ENCODE measurements around the gene LENEP.

DNA sequence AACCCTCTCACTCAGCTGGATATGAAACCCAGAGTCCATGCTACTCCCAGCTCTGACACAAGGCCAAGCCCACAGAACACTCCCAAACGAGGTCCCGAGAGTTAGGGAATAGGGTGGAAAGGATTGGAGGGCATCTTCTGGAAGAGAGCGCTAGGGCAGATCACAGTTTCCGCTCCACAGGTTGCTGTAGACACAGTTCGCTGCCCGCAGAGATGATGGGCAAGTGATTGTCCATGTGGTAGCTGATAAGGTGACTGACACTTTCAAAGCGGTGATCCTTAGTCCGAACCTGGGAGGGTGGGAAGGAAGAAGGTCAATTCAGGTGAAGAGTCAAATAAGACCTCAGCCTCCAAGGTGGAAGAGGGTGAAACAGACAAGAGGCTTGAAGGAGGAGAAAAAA, 29.7 kb upstream of the LENEP start:
- TF ChIP-seq, protein P1, sequence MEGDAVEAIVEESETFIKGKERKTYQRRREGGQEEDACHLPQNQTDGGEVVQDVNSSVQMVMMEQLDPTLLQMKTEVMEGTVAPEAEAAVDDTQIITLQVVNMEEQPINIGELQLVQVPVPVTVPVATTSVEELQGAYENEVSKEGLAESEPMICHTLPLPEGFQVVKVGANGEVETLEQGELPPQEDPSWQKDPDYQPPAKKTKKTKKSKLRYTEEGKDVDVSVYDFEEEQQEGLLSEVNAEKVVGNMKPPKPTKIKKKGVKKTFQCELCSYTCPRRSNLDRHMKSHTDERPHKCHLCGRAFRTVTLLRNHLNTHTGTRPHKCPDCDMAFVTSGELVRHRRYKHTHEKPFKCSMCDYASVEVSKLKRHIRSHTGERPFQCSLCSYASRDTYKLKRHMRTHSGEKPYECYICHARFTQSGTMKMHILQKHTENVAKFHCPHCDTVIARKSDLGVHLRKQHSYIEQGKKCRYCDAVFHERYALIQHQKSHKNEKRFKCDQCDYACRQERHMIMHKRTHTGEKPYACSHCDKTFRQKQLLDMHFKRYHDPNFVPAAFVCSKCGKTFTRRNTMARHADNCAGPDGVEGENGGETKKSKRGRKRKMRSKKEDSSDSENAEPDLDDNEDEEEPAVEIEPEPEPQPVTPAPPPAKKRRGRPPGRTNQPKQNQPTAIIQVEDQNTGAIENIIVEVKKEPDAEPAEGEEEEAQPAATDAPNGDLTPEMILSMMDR (IDR thresholded peaks at IDR 0.05), result no peak
- no peak for TF ChIP-seq POLR2A (IDR thresholded peaks at IDR 0.05)
